Muscle of leg (tissue), 11 donors: Measurements from ENCODE around the gene SHROOM3. TPM values are rescaled to one million over a fixed set of nuclear protein-coding genes. Genes with fewer than 3 reads are reported as not detected.
A peak's percentile ranks its signal among the peaks of the same experiment; 100 is the strongest.

ENCODE experiments used
- DNase-seq: peaks from one replicate; pipeline ENCODE4 v3.0.0; 2013
- H3K27ac ChIP-seq: one replicate; pipeline ENCODE4 v1.5.1; 2013; ENCODE audit warnings: mild to moderate bottlenecking, low read length, control low read depth
- H3K27me3 ChIP-seq: one replicate; pipeline ENCODE4 v1.6.1; 2013; ENCODE audit warnings: low read length; ENCODE audit not compliant: control insufficient read depth, insufficient read depth
- H3K36me3 ChIP-seq: one replicate; pipeline ENCODE4 v1.6.1; 2013; ENCODE audit warnings: low read length; ENCODE audit not compliant: control insufficient read depth, insufficient read depth
- H3K4me1 ChIP-seq: one replicate; pipeline ENCODE4 v1.6.1; 2013; ENCODE audit warnings: low read length; ENCODE audit not compliant: control insufficient read depth, insufficient read depth
- H3K4me3 ChIP-seq: one replicate; pipeline ENCODE4 v1.5.1; 2013; ENCODE audit warnings: low read length, control low read depth
- H3K9me3 ChIP-seq: replicated peaks from 2 replicates; pipeline ENCODE4 v1.6.1; 2013; ENCODE audit warnings: low read depth, low read length; ENCODE audit not compliant: control insufficient read depth
- WGBS: methylation state at CpG from one replicate; pipeline ENCODE4 v1.1.5; 2013; ENCODE audit warnings: missing lambda C conversion rate; ENCODE audit not compliant: insufficient coverage; 5-methylcytosine and 5-hydroxymethylcytosine counted together
- polyA plus RNA-seq, 8 donors: library from polyadenylated mRNA; unstranded; fragments of 120-200 nt; gene quantifications; one replicate each; pipeline versions ENCODE4 v1.2.1 to v1.2.3, GENCODE V29; 2013; ENCODE audit warnings: inconsistent platforms in 1 of 8, low replicate concordance in 1 of 8; ENCODE audit not compliant: insufficient read length in 8 of 8, insufficient read depth in 1 of 8
- total RNA-seq: library from RNA; stranded (reverse); fragments of 120-200 nt; gene quantifications from one replicate; pipeline ENCODE4 v1.2.4, GENCODE V29; 2013

SHROOM3 gene
- total and polyA plus RNA-seq, 9 donors = 21.0 to 57.5 (median 29.0) TPM

DNA sequence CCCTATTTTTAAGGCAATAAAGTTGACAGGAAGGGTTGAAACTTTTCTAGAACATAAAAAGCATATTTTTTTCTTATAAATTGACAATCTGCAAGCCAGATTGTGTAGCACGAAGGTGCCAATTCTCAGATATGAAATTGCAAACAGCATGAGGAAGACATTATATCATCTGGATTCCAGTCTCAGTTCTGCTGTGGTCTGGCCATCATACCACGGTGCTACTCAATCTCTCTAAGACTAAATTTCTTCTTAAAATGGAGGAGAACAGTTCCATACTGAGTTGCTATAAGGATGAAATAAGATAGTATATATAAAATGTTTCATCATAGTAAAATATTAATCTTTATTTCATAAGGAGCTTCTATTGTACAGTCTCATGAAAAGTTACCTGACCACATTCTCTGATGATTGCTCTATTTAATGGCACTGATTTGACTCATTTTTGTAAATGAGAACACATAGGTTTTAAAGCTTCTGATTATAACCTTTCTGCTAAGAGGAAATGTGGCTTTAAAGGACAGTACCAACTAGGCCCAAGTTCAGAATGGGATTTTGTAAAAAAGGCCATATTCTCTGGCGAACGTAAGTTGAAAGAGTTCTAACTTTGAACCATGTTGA is 127.9 kb downstream of the SHROOM3 start:
- H3K4me3 ChIP-seq = no peak overlapping the region
- H3K9me3 ChIP-seq = no peaks in the 10 kb centered on the region
- no peaks in the 10 kb centered on the region for H3K27me3 ChIP-seq
- H3K27ac ChIP-seq = peak overlapping the region; percentile 85
- H3K36me3 ChIP-seq = no peaks in the 10 kb centered on the region
- WGBS = 80% methylated on average over 2 of the region's 4 CpGs
- DNase-seq = peak; percentile 52
- peaks cover 23% of the 10 kb centered on the region for H3K4me1 ChIP-seq

- DNase-seq = peak; percentile 26
- WGBS = 54% methylated on average over 4 of the region's 7 CpGs
- Histone ChIP-seq H3K36me3 (no peaks in the 10 kb centered on the region), H3K9me3 (no peaks in the 10 kb centered on the region), H3K4me3 (no peak overlapping the region), H3K27ac (peak overlapping the region; percentile 85), H3K27me3 (no peaks in the 10 kb centered on the region), H3K4me1 (peaks cover 25% of the 10 kb centered on the region)
Measured at GRCh38 chr4:76563454-76564122, 128.6 kb downstream of the SHROOM3 start.

GRCh38 chr4:76564123-76564915 is 129.3 kb downstream of the SHROOM3 start:
- H3K9me3 ChIP-seq = no peaks in the 10 kb centered on the region
- H3K27ac ChIP-seq = peak overlapping the region; percentile 85
- peaks cover 29% of the 10 kb centered on the region for H3K4me1 ChIP-seq
- H3K36me3 ChIP-seq = no peaks in the 10 kb centered on the region
- no CpG with 5 or more reads among the region's 4 CpGs for WGBS
- H3K27me3 ChIP-seq = no peaks in the 10 kb centered on the region
- H3K4me3 ChIP-seq = no peak overlapping the region
- DNase-seq = peak; percentile 81

DNA sequence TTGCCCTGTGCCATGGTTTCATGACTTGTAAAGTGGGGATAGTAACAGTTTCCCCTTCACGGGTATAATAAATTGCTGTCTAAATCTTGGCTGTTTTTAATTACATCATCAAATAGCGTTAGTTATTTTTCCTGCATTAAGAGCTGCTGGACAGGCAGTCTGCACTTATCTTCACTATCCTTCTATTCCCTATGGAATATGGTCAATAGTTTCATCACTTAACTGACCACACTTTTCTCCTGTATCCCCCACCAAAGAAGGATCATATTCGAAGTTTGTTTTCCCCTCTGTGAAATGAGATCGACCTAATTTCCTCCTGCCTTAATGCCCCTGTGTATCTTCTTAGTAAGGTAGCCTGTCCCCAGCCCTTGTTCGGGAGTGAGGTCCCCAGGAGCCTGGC is 133.2 kb downstream of the SHROOM3 start:
- Histone ChIP-seq H3K4me1 (peaks cover 21% of the 10 kb centered on the region), H3K27me3 (no peaks in the 10 kb centered on the region), H3K9me3 (no peaks in the 10 kb centered on the region), H3K27ac (no peak overlapping the region), H3K36me3 (no peaks in the 10 kb centered on the region), H3K4me3 (no peak overlapping the region)
- no CpG with 5 or more reads among the region's 5 CpGs for WGBS
- DNase-seq = no peak

DNA sequence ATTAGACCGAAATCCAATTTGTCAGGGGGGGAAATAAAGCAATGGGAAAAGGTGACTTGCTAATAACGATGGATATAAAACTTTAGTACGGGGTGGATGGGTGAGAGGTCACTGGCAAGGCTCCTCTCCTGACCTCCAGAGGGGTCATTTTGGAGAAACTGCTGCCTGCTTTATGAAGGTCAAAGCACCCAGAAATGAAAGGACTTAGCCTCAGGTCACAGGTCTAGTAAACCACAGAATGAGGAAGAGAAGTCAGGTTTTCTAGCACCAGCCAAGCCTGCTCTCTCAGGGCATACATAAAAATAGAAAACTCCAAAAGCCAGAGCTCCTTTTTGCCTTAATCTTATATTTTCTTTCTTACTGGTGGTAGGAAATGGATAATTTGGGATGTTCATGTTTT is 134.2 kb downstream of the SHROOM3 start:
- no peaks in the 10 kb centered on the region for H3K9me3 ChIP-seq
- no peaks in the 10 kb centered on the region for H3K36me3 ChIP-seq
- H3K4me1 ChIP-seq = peaks cover 14% of the 10 kb centered on the region
- H3K27ac ChIP-seq = peak overlapping the region; percentile 39
- DNase-seq = peak; percentile 23
- H3K4me3 ChIP-seq = no peak overlapping the region
- WGBS = 43% methylated on average over 3 of the region's 3 CpGs
- no peaks in the 10 kb centered on the region for H3K27me3 ChIP-seq

- Histone ChIP-seq H3K4me1 (peaks cover 13% of the 10 kb centered on the region), H3K4me3 (no peak overlapping the region), H3K27me3 (no peaks in the 10 kb centered on the region), H3K27ac (no peak overlapping the region), H3K36me3 (no peaks in the 10 kb centered on the region), H3K9me3 (no peaks in the 10 kb centered on the region)
- DNase-seq = no peak
- whole genome bisulfite sequencing = 43% methylated on average over 1 of the region's 4 CpGs
Measured at GRCh38 chr4:76569706-76570105, 134.7 kb downstream of the SHROOM3 start.

DNA sequence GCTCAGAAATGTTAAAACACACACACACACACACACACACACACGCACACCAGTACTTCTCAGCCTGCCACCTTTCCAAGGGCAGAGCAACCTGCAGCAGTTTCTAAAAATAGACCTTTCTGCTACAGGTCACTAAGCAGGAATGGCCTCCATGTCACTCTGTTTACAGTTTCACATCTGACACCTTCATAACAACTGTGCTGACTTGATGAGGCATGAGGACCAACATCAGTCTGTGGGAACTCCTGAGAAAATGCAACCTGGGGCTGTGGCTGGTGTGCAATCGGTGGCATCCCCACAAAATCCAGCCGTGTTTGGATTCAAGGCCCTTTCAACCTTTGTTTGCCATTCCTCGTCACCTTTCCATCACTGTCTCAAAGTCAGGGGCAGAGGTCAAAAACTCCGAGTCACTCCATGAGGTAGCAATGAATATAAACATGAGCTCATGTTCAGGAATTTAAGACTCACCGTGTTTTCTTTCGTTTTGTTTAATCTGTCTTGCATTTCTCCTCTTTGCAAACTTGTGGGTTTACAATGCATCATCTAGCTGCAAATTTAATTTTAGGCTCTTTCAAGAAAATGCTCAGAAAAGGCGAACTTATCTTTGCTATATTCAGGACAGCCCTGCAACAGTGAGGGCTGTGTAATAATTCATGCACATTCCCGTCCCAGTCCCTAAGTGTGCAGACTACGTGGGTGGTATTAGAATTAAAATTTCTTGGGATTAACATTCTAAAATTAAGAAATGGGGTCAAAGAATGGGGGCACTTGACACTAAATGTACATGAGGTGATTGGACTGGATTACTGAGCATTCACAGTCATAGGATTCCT is 135.3 kb downstream of the SHROOM3 start:
- Histone ChIP-seq H3K4me1 (peaks cover 13% of the 10 kb centered on the region), H3K36me3 (no peaks in the 10 kb centered on the region), H3K9me3 (no peaks in the 10 kb centered on the region), H3K27ac (no peak overlapping the region), H3K4me3 (no peak overlapping the region), H3K27me3 (no peaks in the 10 kb centered on the region)
- peak; percentile 25 for DNase-seq
- WGBS = 57% methylated on average over 6 of the region's 10 CpGs

- no peak overlapping the region for H3K27ac ChIP-seq
- H3K4me3 ChIP-seq = no peak overlapping the region
- peaks cover 13% of the 10 kb centered on the region for H3K4me1 ChIP-seq
- H3K36me3 ChIP-seq = no peaks in the 10 kb centered on the region
- no peak for DNase-seq
- no peaks in the 10 kb centered on the region for H3K9me3 ChIP-seq
- WGBS = no CpG with 5 or more reads among the region's 3 CpGs
- no peaks in the 10 kb centered on the region for H3K27me3 ChIP-seq
Measured at GRCh38 chr4:76571274-76571673, 136.2 kb downstream of the SHROOM3 start.

DNA sequence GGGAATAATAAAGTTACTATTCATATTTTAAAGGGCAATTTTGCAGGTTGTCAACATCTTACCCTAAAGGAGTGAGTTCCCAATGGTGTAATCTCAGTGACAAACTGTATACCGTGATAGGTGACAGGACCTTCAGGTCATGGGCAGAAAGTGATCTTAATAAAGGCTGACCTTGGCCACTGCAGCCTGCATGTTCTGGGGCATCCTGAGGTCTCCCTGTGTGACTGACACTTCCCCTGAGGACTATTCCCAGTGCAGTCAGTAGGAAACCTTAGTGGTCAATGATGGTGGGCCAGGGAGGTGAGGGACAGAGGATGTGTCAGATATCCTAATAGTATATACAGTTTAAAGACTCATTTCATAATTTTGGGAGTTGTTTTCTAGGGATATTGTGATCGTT is 137.2 kb downstream of the SHROOM3 start:
- no peak for DNase-seq
- WGBS = 57% methylated on average over 1 of the region's 2 CpGs
- no peak overlapping the region for H3K27ac ChIP-seq
- H3K4me1 ChIP-seq = peaks cover 11% of the 10 kb centered on the region
- H3K4me3 ChIP-seq = no peak overlapping the region
- no peaks in the 10 kb centered on the region for H3K27me3 ChIP-seq
- no peaks in the 10 kb centered on the region for H3K9me3 ChIP-seq
- H3K36me3 ChIP-seq = no peaks in the 10 kb centered on the region
